Posterior vena cava (tissue), 2 donors: ENCODE data around the gene CPNE4. TPM values are rescaled to one million over a fixed set of nuclear protein-coding genes. Genes with fewer than 3 reads are reported as not detected.

Experiments used
- DNase-seq: peaks from one replicate; pipeline ENCODE4 v3.0.0-alpha.2; 2020; ENCODE audit warnings: low spot score
- intact Hi-C, 2 donors: fragments of 100-400 bp; cut with DNase I; formaldehyde crosslinking; loops; one replicate each; pipeline versions ENCODE4 v1.14.1 to v1.14.2; 2022 to 2023
- total RNA-seq, 2 donors: library from RNA; stranded (reverse); fragmentation: NEBNext Ultra II Directional; extraction: Animal tissue kit (Norgen Biotek cat#: 25700); gene quantifications; one replicate each; pipeline ENCODE4 v1.2.1, GENCODE V29; 2021
- donor health status: DM: yes; HTN: yes; CAD: no.
- donor health status: DM: yes; HTN: yes; CAD: no.

The CPNE4 gene
- total RNA-seq, 2 donors from 2014 or later, result not detected

GRCh38 chr3:132022914-132023313 is 11.9 kb downstream of the CPNE4 start:
- no peak for DNase-seq
- intact Hi-C loops, result no loop called here

- no peak for DNase-seq
- intact Hi-C loops, result no loop called here
Observed at GRCh38 chr3:132020058-132020457, 14.8 kb downstream of the CPNE4 start.

- no peak for DNase-seq
- intact Hi-C loops, result no loop called here
Observed at GRCh38 chr3:132017137-132017536, 17.7 kb downstream of the CPNE4 start.

GRCh38 chr3:132016061-132017041 is 18.5 kb downstream of the CPNE4 start:
- intact Hi-C loops, result no loop called here
- no peak for DNase-seq

GRCh38 chr3:132014105-132014504 is 20.7 kb downstream of the CPNE4 start:
- intact Hi-C loops, result no loop called here
- no peak for DNase-seq

- intact Hi-C loops, result no loop called here
- no peak for DNase-seq
Observed at GRCh38 chr3:132009241-132009640, 25.6 kb downstream of the CPNE4 start.

- intact Hi-C loops, result no loop called here
- DNase-seq, result no peak
Observed at GRCh38 chr3:132008837-132009236, 26.0 kb downstream of the CPNE4 start.

GRCh38 chr3:132007617-132008016 is 27.2 kb downstream of the CPNE4 start:
- intact Hi-C loops, result no loop called here
- DNase-seq, result no peak

GRCh38 chr3:132006605-132007204 is 28.1 kb downstream of the CPNE4 start:
- intact Hi-C loops, result no loop called here

GRCh38 chr3:132004571-132004970 is 30.2 kb downstream of the CPNE4 start:
- intact Hi-C loops, result no loop called here
- no peak for DNase-seq

More at GRCh38 chr3:132006605-132007204, 28.1 kb downstream of the CPNE4 start:
- DNase-seq, result no peak

GRCh38 chr3:132003685-132004084 is 31.1 kb downstream of the CPNE4 start:
- intact Hi-C loops, result no loop called here
- DNase-seq, result no peak

- intact Hi-C loops, result no loop called here
Observed at GRCh38 chr3:132001999-132002398, 32.8 kb downstream of the CPNE4 start.

GRCh38 chr3:132001036-132001435 is 33.8 kb downstream of the CPNE4 start:
- intact Hi-C loops, result no loop called here
- no peak for DNase-seq

More at GRCh38 chr3:132001999-132002398, 32.8 kb downstream of the CPNE4 start:
- DNase-seq, result no peak

- intact Hi-C loops, result no loop called here
- no peak for DNase-seq
Observed at GRCh38 chr3:131998027-131998426, 36.8 kb downstream of the CPNE4 start.

- no peak for DNase-seq
- intact Hi-C loops, result no loop called here
Observed at GRCh38 chr3:131995891-131996290, 38.9 kb downstream of the CPNE4 start.

GRCh38 chr3:131989318-131989717 is 45.5 kb downstream of the CPNE4 start:
- intact Hi-C loops, result no loop called here
- no peak for DNase-seq

GRCh38 chr3:131988209-131988608 is 46.6 kb downstream of the CPNE4 start:
- intact Hi-C loops, result no loop called here
- no peak for DNase-seq

GRCh38 chr3:131983689-131984088 is 51.1 kb downstream of the CPNE4 start:
- intact Hi-C loops, result no loop called here
- no peak for DNase-seq

- DNase-seq, result no peak
- intact Hi-C loops, result no loop called here
Observed at GRCh38 chr3:131981323-131981722, 53.5 kb downstream of the CPNE4 start.

- DNase-seq, result no peak
- intact Hi-C loops, result no loop called here
Observed at GRCh38 chr3:131976448-131976847, 58.4 kb downstream of the CPNE4 start.

- no peak for DNase-seq
- intact Hi-C loops, result no loop called here
Observed at GRCh38 chr3:131975047-131975446, 59.8 kb downstream of the CPNE4 start.
